CD8-positive, alpha-beta memory T cell (primary cell): Measurements from ENCODE around the gene ARG2. TPM values are rescaled to one million over a fixed set of nuclear protein-coding genes. Genes with fewer than 3 reads are reported as not detected.
"Not testable (repeated sequence)": the region's sequence is repeated elsewhere in the genome, so short reads cannot be mapped to it uniquely, and the experiment has no call there.

Source experiments
- CTCF ChIA-PET: fragments of 350-600 bp; sonication (Branson Sonifier 250); formaldehyde crosslinking; loops from one replicate; lab custom pipeline; 2021; ENCODE audit warnings: antibody characterized with exemption; lab: Charles Lee
- POLR2A ChIA-PET: fragments of 350-600 bp; sonication (Branson Sonifier 250); formaldehyde crosslinking; loops from one replicate; lab custom pipeline; 2021; ENCODE audit warnings: antibody characterized with exemption; lab: Charles Lee
- DNase-seq, 5 donors: peaks; one replicate each; pipeline versions ENCODE4 v3.0.0 to v3.0.0-alpha.2; 2020 to 2022; ENCODE audit warnings: mixed read lengths in 1 of 5
- H3K27ac ChIP-seq: one replicate; pipeline ENCODE4 v1.7.0; 2013; ENCODE audit warnings: low read depth, mild to moderate bottlenecking, low read length, moderate library complexity
- H3K27me3 ChIP-seq: 2 replicates; pipeline ENCODE4 v1.7.0; 2013; ENCODE audit warnings: low read length, mild to moderate bottlenecking; ENCODE audit not compliant: insufficient read depth, poor library complexity, severe bottlenecking
- H3K36me3 ChIP-seq: 2 replicates; pipeline ENCODE4 v1.7.0; 2013; ENCODE audit warnings: mild to moderate bottlenecking, low read length, moderate library complexity; ENCODE audit not compliant: insufficient read depth
- H3K4me1 ChIP-seq: 2 replicates; pipeline ENCODE4 v1.7.0; 2013; ENCODE audit warnings: mild to moderate bottlenecking, low read length, moderate library complexity; ENCODE audit not compliant: insufficient read depth
- H3K4me3 ChIP-seq: 2 replicates; pipeline ENCODE4 v1.7.0; 2013; ENCODE audit warnings: mild to moderate bottlenecking, low read length
- H3K9me3 ChIP-seq: 2 replicates; pipeline ENCODE4 v1.7.0; 2013; ENCODE audit warnings: mild to moderate bottlenecking, low read length
- H3K27ac Mint-ChIP-seq, 8 donors: one replicate each; pipeline ENCODE4 v1.8.0; 2020 to 2021; ENCODE audit warnings: mixed read lengths in 8 of 8, mild to moderate bottlenecking in 6 of 8, inconsistent platforms in 3 of 8, moderate library complexity in 3 of 8
- H3K27me3 Mint-ChIP-seq, 2 donors: one replicate each; pipeline ENCODE4 v1.8.0; 2020 to 2021; ENCODE audit warnings: mixed read lengths in 2 of 2, mild to moderate bottlenecking in 1 of 2, moderate library complexity in 1 of 2
- H3K36me3 Mint-ChIP-seq, 3 donors: one replicate each; pipeline ENCODE4 v1.8.0; 2020 to 2021; ENCODE audit warnings: mixed read lengths in 3 of 3, inconsistent platforms in 1 of 3, mild to moderate bottlenecking in 1 of 3
- H3K4me1 Mint-ChIP-seq, 3 donors: one replicate each; pipeline ENCODE4 v1.8.0; 2020 to 2021; ENCODE audit warnings: mixed read lengths in 3 of 3, inconsistent platforms in 1 of 3, mild to moderate bottlenecking in 1 of 3
- H3K4me3 Mint-ChIP-seq, 7 donors: one replicate each; pipeline ENCODE4 v1.8.0; 2020 to 2021; ENCODE audit warnings: mixed read lengths in 7 of 7, mild to moderate bottlenecking in 6 of 7, moderate library complexity in 4 of 7, inconsistent platforms in 2 of 7
- H3K9me3 Mint-ChIP-seq, 5 donors: one replicate each; pipeline ENCODE4 v1.8.0; 2020 to 2022; ENCODE audit warnings: mixed read lengths in 5 of 5, mild to moderate bottlenecking in 3 of 5, moderate library complexity in 2 of 5, inconsistent platforms in 1 of 5
- polyA plus RNA-seq: library from polyadenylated mRNA; unstranded; fragments of 300-500 nt; fragmentation: Illumina TruSeq; gene quantifications from one replicate; pipeline ENCODE4 v1.2.3, GENCODE V29; 2021
- total RNA-seq, 2 experiments: library from RNA; stranded (reverse); gene quantifications; one replicate each; pipeline ENCODE4 v1.2.3, GENCODE V29; 2021

The ARG2 gene
- total and polyA plus RNA-seq, 3 experiments from 2014 or later = 1.2 to 2.8 (median 2.3) TPM

DNA sequence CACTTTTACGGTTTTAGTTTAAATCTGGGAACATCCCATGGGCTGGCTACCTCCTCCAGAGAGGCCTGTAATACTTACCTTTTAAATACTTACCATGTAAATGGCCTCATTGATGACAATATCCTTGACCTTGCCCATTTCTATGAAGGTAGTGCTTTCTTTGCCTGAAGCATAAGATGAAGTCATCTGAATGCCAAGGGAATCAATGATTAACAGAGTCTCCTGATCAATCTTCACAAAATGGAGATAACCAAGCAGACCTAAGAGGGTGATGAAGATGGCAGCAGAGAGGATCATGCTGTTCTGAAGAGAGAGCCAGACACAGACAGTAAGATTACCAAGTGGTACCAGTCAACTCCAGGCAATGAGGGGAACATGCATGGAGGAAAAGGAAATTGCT, 26.1 kb upstream of the ARG2 start:
- peaks cover 23 to 39% (median 32%) of the 10 kb centered on the region in 3 donors for H3K4me1 Mint-ChIP-seq
- H3K4me3 Mint-ChIP-seq, H3K27ac Mint-ChIP-seq, H3K27me3 ChIP-seq, H3K4me3 ChIP-seq, H3K27me3 Mint-ChIP-seq, H3K9me3 Mint-ChIP-seq, H3K9me3 ChIP-seq, CTCF ChIA-PET, POLR2A ChIA-PET, DNase-seq, H3K27ac ChIP-seq: not testable (repeated sequence)
- peaks cover 14% of the 10 kb centered on the region for H3K36me3 ChIP-seq
- H3K36me3 Mint-ChIP-seq = peaks cover 0 to 62% (median 15%) of the 10 kb centered on the region in 3 donors
- H3K4me1 ChIP-seq = peaks cover 13% of the 10 kb centered on the region

DNA sequence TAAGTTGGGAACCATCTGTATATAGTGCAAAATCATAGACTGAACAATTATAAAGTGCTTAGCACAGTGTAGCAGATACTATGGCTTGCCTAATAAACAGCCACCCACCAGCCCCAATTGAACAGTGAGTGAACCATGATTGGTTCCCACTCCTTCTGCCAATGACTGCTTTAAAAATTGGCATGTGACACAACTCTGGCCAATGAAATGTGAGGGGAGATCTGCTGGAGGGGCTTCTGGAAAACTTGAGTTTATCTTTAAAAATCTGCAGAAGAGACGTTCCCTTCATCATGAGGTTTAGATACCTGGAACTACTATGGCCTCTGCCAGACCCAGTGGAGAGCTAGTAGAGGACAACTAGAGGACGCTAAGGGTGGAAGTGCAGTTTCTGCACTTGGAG, 24.3 kb upstream of the ARG2 start:
- Mint-ChIP-seq H3K4me1 (peaks cover 36 to 54% (median 47%) of the 10 kb centered on the region in 3 donors), H3K27me3 (no peaks in the 10 kb centered on the region), H3K9me3 (no peaks in the 10 kb centered on the region), H3K4me3 (peak overlapping the region in 1 of 7 donors; percentile 14), H3K36me3 (peaks cover 0 to 53% (median 10%) of the 10 kb centered on the region in 3 donors), H3K27ac (peak overlapping the region in 2 of 8 donors; percentile 30 to 44)
- H3K27me3 ChIP-seq = no peaks in the 10 kb centered on the region
- no peak for DNase-seq
- H3K4me3 ChIP-seq = no peak overlapping the region
- no peak overlapping the region for H3K27ac ChIP-seq
- peaks cover 25% of the 10 kb centered on the region for H3K4me1 ChIP-seq
- peaks cover 10% of the 10 kb centered on the region for H3K36me3 ChIP-seq
- H3K9me3 ChIP-seq = no peaks in the 10 kb centered on the region
- POLR2A ChIA-PET = no interaction called here
- CTCF ChIA-PET = interaction anchor here (1.2 kb wide), 1 partner anchor 168 kb away, joined by 3 read pairs; no protein-coding TSS in a partner anchor

DNA sequence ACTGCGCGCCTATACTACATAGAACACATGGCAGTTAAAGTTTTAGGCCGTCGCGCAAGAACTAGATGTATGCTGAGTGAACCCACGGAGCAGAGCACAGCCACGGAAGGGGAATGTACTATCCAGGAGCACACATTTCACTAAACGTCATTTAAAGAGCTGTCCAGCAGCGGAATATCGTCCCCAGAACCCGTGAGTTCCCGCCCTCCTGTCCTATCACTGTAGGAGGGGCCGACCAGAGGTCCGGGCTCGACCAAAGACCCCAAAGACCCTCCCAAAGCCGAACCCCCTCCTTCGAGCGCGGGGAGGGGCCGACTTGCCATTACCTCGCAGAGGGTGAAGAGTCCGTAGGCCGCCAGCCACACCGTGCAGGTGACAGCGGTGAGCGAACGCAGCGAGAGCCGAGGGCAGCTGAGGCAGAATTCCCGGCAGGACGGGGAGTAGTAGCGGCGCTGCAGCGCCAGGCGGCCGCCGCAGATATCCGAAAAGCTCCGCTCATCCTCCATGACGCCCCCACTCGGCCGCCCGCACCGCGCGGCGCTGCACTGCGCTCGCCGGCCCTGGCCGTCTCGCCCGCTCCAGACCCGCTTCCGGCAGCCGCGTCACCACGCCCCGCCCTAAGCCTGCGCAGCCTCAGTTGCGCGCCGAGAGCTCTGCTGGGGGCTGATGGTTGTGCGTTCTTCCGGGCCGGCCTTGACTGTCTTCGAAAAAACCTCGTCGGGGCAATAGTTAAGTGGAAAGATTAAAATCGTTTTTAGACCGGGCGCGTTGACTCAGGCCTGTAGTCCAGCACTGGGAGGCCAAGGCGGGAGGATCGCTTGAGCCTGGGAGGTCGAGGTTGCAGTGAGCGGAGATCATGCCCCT, 19.8 kb upstream of the ARG2 start, which contains the start of gene PIGH:
TSS of gene PIGH (minus strand) at position 571 of the 864 bp plus-strand sequence. CDS start at position 506, 65 bp downstream.
- Mint-ChIP-seq H3K27me3 (peaks cover 0 to 2% of the 10 kb centered on the region in 2 donors), H3K4me3 (peak within 1 kb of the TSS; percentile 91 to 99 (median 96)), H3K27ac (peak within 1 kb of the TSS; percentile 83 to 99 (median 96)), H3K4me1 (peaks cover 40 to 57% (median 54%) of the 10 kb centered on the region in 3 donors), H3K9me3 (no peaks in the 10 kb centered on the region), H3K36me3 (peaks cover 0 to 19% (median 7%) of the 10 kb centered on the region in 3 donors)
- peak within 1 kb of the TSS; percentile 90 for H3K4me3 ChIP-seq
- H3K4me1 ChIP-seq = peaks cover 31% of the 10 kb centered on the region
- H3K9me3 ChIP-seq = no peaks in the 10 kb centered on the region
- POLR2A ChIA-PET = interaction anchor here (0.5 to 1.9 kb wide), 10 partner anchors 9 to 1193 kb away, joined by 3 to 8 read pairs (median 4); partner anchors contain the start of genes ATP6V1D, EIF2S1, RDH11 and VTI1B
- CTCF ChIA-PET = interaction anchor here (0.7 to 4.2 kb wide), 22 partner anchors 10 to 240 kb away, joined by 3 to 21 read pairs (median 4); partner anchors contain the start of genes ATP6V1D, EIF2S1 and RDH11
- no peaks in the 10 kb centered on the region for H3K27me3 ChIP-seq
- H3K27ac ChIP-seq = peak within 1 kb of the TSS; percentile 72
- DNase-seq = peak; percentile 92 to 95 (median 94)
- no peaks in the 10 kb centered on the region for H3K36me3 ChIP-seq

DNA sequence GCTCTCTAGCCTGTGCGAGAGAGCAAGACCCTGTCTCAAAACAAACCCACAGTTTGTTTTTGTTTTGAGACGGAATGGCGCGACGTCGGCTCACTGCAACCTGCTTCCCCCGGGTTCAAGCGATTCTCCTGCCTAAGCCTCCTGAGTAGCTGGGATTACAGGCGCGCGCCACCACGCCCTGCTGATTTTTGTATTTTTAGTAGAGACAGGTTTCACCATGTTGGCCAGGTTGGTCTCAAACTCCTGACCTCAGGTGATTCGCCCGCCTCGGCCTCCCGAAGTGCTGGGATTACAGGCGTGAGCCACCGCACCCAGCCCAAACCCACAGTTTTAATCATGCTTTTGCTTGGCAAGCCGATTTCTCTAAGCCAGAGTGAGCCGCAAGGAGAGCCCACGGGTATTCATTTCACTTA, 19.2 kb upstream of the ARG2 start:
- not testable (repeated sequence) for H3K36me3 ChIP-seq, H3K27me3 Mint-ChIP-seq, H3K9me3 ChIP-seq, DNase-seq, H3K27me3 ChIP-seq, H3K9me3 Mint-ChIP-seq
- Mint-ChIP-seq H3K36me3 (peaks cover 0 to 14% (median 3%) of the 10 kb centered on the region in 3 donors), H3K27ac (peak overlapping the region; percentile 83 to 99 (median 96)), H3K4me3 (peak overlapping the region; percentile 79 to 98 (median 96)), H3K4me1 (peaks cover 36 to 52% (median 49%) of the 10 kb centered on the region in 3 donors)
- Histone ChIP-seq H3K4me3 (peak overlapping the region; percentile 90), H3K4me1 (peaks cover 31% of the 10 kb centered on the region), H3K27ac (peak overlapping the region; percentile 72)
- ChIA-PET CTCF (interaction anchor here (0.7 to 4.2 kb wide), 21 partner anchors 9 to 241 kb away, joined by 3 to 21 read pairs (median 4); partner anchors contain the start of genes ATP6V1D, EIF2S1 and RDH11), POLR2A (interaction anchor here (0.5 to 1.9 kb wide), 9 partner anchors 9 to 1193 kb away, joined by 3 to 8 read pairs (median 4); partner anchors contain the start of genes ATP6V1D, EIF2S1, RDH11 and VTI1B)

DNA sequence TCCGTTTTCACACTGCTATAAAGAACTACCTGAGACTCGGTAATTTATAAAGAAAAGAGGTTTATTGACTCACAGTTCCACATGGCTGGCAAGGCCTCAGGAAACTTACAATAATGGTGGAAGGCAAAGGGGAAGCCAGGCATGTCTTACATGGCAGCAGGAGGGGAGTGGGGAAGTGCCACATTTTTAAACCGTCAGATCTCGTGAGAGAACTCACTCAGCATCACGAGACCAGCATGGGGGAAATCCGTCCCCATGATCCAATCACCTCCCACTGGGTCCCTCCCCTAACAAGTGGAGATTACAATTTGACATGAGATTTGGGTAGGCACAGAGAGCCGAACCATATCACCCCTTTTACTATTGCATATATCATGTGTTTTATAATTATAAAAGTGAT, 17.6 kb upstream of the ARG2 start:
- Histone ChIP-seq H3K4me1 (peaks cover 26% of the 10 kb centered on the region), H3K27ac (no peak overlapping the region), H3K36me3 (no peaks in the 10 kb centered on the region), H3K4me3 (no peak overlapping the region), H3K27me3 (no peaks in the 10 kb centered on the region), H3K9me3 (no peaks in the 10 kb centered on the region)
- ChIA-PET CTCF (interaction anchor here (0.7 to 4.2 kb wide), 2 partner anchors 10 to 102 kb away, joined by 3 to 21 read pairs; no protein-coding TSS in a partner anchor), POLR2A (no interaction called here)
- no peak for DNase-seq
- Mint-ChIP-seq H3K9me3 (no peaks in the 10 kb centered on the region), H3K27me3 (peaks cover 2 to 3% of the 10 kb centered on the region in 2 donors), H3K27ac (peak overlapping the region in 2 of 8 donors; percentile 38 to 83), H3K36me3 (peaks cover 0 to 6% (median 3%) of the 10 kb centered on the region in 3 donors), H3K4me1 (peaks cover 28 to 37% (median 36%) of the 10 kb centered on the region in 3 donors), H3K4me3 (peak overlapping the region in 4 of 7 donors; percentile 6 to 75 (median 8))

DNA sequence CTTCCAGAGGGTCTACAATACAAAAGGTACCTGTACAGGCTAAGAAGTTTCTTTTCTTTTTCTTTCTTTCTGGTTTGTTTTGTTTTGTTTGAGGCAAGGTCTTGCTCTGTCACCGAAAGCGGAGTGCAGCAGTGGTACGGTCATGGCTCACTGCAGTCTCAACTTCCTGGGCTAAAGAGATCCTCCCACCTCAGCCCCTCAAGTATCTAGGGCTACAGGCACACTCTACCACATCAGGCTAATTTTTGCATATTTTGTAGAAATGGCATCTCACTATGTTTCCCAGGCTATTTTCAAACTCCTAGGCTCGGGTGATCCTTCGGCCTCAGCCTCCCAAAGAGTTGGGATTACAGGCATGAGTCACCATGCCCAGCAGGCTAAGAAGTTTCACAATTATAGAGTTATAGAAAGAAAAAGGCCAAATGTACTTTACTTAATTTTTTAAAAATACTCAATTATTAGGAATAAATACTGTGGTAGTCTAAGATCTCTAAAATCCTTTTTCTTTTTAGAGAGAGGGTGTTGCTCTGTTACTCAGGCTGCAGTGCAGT, 16.6 kb upstream of the ARG2 start:
- POLR2A ChIA-PET = no interaction called here
- Mint-ChIP-seq H3K4me3 (peak overlapping the region in 1 of 7 donors; percentile 64), H3K27me3 (peaks cover 2 to 3% of the 10 kb centered on the region in 2 donors), H3K4me1 (peaks cover 21 to 28% (median 28%) of the 10 kb centered on the region in 3 donors), H3K36me3 (peaks cover 0 to 6% (median 1%) of the 10 kb centered on the region in 3 donors), H3K27ac (peak overlapping the region in 1 of 8 donors; percentile 52), H3K9me3 (no peaks in the 10 kb centered on the region)
- DNase-seq = no peak
- Histone ChIP-seq H3K9me3 (no peaks in the 10 kb centered on the region), H3K4me3 (no peak overlapping the region), H3K27ac (no peak overlapping the region), H3K4me1 (peaks cover 23% of the 10 kb centered on the region), H3K27me3 (no peaks in the 10 kb centered on the region), H3K36me3 (no peaks in the 10 kb centered on the region)
- CTCF ChIA-PET = no interaction called here

DNA sequence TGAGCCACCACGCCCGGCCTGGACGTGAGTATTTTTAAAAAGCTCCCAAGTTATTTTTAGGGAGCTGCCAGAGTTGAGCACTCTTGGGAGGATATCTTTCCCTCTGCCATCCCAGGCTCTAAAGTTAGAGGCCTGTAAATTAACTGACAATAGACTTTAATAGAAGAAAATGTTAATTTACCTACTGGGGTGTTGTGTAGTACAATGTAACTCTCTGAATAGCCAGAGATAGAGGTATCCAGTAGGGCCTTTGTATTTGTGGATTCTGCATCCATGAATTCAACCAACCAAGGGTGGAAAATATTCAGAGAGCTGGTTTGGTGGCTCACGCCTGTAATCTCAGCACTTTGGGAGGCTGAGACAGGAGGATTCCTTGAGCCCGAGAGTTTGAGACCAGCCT, 12.1 kb upstream of the ARG2 start:
- POLR2A ChIA-PET = no interaction called here
- CTCF ChIA-PET = interaction anchor here (1.8 kb wide), 1 partner anchor 11 kb away, joined by 7 read pairs; no protein-coding TSS in a partner anchor

More for the DNA sequence above, 12.1 kb upstream of the ARG2 start:
- Histone ChIP-seq H3K27ac (no peak overlapping the region), H3K36me3 (no peaks in the 10 kb centered on the region), H3K27me3 (no peaks in the 10 kb centered on the region), H3K4me1 (no peaks in the 10 kb centered on the region), H3K9me3 (no peaks in the 10 kb centered on the region), H3K4me3 (no peak overlapping the region)
- Mint-ChIP-seq H3K4me1 (no peaks in the 10 kb centered on the region), H3K4me3 (no peak overlapping the region), H3K36me3 (no peaks in the 10 kb centered on the region), H3K9me3 (no peaks in the 10 kb centered on the region), H3K27ac (no peak overlapping the region), H3K27me3 (peaks cover 2 to 29% of the 10 kb centered on the region in 2 donors)
- DNase-seq = no peak
